Middle frontal gyrus (tissue), 1 donor: ENCODE data around the gene CIB4.

ENCODE experiments used
- DNase-seq: peaks from one replicate; pipeline ENCODE4 v3.0.0-alpha.2; 2015; ENCODE audit warnings: low spot score; ENCODE audit errors: extremely low spot score

The CIB4 gene

DNA sequence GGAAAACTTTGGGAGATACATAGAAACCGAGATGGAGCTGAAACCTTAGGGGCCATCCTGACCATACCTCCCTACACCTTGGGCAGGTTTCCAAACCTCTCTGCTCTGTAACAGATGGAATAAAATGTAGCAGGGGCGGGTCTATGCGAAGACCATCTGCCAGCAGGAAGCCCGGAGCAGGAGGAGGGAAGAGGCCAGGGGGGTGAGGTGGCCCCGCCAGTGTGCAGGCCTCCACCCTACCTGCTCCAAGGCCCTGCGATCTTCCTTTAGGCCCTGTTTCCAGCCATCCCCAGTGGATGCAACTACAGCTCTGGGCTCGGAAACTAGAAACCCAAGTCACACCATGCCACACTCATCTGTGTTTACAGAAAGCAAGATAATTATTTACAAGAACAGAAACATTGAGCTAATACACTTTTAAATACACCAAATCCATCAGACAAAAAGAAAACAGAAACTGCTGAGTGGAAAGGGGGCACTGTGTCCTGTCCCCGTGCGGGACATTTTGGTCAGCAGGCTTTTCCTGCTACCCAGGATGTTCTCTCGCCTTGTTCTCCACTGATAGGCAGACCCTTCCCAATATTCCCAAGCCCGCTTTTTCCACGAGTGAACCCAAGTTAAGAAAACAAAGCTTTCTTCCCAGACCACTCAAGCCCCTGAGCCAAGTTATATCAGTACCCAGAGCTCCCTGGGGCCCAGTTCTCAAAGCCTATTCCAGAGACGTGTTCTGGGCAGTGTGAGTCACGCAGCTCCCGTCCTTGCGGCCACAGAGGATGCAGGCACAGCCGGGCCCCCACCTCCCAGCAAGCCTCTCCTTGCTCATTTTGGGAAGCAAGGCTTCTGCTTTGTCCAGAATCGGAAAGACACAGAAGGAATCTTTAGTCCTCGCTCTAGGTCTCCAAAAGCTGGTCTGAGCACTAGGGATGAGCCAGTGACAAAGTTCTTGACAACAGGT, 17.3 kb downstream of the CIB4 start:
- DNase-seq, result no peak

DNA sequence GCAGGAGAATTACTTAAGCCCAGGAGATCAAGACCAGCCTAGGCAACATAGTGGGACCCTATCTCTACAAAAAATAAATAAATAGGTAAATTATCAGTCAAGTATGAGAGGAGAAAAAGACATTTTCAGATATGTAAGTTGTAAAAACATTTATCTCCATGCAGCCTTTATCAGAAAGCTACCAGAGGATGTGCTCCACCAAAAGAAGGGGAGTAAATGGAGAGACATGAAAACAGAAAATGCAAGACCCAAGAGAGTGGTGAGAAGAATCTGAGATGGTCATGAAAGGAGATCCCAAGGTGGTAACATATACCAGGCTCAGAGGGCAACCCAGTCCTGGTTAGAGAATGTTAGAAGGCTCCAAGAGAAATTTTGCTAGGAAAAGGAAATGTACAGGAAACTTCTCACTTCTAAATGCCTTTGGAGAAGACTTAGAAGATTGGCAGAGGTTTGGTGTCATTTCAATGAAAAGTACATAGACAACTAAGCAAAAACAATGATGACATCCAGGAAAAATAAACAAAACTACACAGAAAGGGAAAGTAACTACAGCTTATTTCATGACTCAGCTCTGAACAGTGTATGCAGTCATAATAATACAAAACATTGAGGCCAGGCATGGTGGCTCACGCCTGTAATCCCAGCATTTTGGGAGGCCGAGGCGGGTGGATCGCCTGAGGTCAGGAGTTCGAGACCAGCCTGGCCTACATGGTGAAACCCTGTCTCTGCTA, 19.5 kb downstream of the CIB4 start:
- no peak for DNase-seq

DNA sequence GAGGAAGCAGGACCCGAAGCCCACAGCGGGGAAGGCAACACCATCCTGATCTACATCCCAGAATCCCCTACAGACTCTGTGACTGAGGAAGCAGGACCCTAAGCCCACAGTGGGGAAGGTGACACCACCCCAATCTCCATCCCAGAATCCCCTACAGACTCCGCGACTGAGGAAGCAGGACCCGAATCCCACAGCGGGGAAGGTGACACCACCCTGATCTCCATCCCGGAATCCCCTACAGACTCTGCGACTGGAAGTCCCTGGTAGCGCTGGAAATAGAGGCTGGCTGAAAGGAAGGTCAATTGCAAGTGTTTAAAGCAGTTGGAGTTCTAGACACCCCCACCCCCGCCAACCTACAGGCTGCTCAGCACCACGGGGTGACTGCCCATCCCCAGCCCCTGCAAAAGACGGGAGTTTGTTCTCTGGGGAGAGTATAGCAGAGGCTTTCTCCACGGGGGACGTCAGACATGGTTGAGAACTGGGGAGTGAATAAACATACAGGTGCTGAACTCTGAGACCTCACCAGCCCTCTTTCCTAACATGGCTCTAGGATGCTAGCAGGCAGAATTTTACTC, 21.0 kb downstream of the CIB4 start:
- no peak for DNase-seq

DNA sequence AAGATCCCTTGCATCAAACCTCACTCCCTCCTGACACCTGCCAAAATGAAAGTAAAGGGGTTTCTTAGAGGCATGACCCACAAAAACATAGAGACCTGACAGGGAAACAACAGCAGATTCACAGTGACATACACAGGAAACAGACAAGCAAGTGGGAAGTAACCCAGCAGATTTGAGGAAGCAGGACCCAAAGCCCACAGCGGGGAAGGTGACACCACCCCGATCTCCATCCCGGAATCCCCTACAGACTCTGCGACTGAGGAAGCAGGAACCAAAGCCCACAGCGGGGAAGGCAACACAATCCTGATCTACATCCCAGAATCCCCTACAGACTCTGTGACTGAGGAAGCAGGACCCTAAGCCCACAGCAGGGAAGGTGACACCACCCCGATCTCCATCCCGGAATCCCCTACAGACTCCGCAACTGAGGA, 21.6 kb downstream of the CIB4 start:
- no peak for DNase-seq

DNA sequence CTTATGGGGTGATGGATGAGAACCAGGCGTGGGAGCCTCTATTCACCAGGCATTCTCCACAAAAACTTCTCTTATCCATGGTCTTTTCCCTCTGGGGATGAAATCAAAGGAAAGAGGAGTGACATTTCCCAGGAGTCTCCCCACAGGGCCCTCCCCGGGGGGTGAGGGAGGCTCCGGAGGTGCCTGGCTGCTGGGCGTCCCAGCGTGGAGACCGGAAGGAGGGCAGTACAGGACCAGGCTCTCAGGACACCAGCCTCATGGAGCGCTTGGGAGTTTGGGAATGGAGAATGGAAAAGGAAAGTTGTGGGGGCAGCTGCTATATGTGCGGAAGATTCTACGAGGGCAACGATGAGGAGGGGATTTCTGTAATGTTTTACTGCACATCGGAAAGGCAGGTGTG, 22.1 kb downstream of the CIB4 start:
- DNase-seq, result no peak

DNA sequence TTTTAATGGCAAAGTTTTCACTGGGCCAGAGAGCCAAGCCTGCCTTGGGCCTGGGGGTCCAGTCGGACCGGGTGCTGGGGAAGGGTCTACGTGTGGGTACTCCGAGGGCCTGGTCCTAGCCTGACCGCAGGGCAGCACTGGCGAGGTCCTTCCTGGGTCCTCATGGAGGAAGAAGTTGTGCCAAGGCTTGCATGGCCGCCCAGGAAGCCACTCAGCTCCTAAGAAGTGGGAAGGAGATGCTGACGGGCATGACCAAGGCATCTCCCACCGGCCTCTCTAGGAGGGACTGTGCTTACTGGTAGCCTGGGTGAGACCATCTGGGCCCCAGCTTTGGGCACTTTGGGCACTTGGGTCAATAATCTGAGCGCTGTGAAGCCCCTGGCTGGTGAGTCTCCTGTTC, 22.6 kb downstream of the CIB4 start:
- no peak for DNase-seq

DNA sequence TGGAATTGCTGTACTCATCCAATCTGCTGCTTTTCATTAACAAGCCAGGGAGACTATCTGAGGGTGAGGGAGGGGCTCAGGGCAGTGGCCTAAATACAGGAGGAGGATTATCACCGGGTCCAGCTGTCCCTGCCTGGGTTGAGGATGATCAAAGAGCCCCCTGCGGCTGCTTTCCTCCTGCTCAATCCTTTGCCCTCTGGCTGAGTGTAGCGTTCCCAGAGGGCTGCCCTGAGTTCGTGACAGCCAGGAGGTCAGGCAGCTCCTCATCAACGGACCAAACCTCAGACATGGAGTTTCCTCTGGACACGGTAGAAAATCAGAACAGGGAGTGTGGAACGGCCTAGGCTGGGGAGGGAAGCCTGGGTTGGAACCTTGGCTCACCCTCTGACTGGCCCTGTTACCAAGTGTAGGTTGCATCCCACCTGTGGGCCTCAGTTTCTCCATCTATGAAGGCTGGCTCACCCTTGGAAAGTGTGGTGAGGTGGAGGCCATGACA, 23.5 kb downstream of the CIB4 start:
- no peak for DNase-seq

DNA sequence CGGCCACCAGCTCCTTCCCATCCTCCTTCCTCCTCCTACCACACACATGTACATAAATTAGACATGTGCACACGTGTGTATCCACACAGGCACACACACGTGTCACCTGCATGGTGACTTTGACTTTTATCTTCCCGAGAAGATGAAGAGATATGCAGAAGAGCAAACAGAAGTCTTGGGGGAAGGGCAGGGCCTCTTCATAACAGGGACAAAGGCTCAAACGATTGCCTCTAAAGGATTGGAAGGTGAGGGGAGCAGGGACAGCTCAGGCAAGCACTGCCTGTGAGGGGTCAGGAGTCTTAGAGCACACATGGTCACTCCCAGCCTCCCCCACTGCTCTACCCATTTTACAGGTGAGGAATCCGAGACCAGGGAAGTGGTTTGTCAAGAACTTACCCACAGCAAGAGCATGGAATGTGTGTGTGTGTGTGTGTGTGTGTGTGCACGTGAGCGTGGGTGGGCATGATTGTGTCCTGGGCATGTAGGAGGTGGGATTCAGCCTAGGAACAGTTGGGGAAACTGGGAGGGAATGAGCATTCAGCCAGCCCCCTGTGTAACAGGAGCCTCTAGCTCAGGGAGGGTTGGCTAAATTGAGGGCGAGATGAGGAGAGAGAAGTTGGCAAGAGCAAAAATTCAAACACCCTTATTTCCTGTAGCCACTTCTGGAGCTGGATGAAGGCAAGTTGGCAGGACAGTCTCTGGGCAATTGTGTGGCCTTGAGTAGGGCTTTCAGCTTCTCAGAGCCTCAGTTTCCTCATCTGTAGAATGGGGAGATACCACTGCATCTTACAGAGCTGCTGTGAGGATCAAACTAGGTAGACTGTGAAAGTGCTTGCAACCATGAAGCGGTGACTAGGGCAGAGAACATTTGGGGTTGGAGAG, 24.2 kb downstream of the CIB4 start:
- no peak for DNase-seq

DNA sequence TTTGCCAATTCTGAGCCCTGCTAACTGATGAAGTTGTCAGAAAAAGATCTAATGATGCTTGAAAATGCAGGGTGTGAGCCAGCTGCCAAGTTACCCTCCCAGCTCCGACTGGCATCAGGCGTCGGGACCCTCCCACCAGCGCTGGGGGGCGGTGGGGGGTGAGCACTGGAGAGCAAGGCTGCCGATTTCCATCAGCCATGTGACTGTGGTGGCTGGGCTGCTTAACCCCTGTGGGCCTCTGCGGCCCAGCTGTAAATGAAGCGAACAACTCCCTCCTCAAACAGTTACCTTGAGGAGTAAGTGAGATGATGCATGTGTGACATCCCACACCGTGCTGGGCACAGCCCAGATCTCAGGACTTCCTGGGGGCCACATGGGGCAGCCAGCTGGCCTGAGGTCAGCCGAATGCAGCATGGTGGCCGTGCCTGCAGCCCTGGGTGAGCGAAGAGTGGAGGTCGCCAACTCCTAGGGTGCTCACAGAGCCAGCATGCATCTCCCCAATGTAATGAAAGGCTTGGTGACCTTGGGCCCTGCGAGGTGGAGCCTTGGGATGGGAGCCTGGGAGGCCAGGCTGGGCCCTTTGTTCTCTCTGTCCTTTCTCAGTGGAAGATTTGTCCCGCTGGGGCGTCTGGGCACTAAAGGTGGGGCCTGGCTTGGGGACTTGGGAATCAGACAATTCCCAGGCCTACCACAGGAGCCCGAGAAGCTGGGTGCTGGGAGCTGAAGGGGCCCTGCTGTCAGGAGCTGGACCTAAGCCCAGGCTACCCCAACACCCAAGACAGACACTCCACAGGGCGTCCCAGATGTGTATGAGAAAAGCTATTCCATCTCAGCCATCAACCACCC, 25.1 kb downstream of the CIB4 start:
- no peak for DNase-seq

DNA sequence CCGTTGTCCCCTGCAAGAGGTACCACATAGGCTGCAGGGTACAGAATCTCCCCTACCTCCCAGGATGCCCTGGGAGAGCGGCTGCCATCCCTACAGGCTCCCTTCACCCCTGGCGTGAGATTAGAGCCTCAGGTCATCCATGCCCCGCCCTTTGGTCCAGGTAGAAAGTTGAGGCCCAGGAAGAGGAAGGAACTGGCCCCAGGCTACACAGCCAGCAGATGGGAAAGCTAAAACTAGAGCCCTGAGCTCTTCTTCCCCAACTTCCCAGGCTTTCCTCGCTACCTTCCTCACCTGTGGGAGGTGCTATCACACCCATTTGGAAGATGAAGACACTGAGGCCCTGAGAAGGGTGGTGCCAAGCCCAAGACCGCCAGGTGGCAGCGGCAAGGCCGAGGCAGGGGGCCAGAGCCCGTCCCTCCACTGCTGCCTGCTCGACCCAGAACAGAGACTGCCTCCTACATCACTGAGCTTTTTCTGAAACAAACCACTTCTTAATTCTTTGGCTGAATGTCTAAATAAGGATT, 25.8 kb downstream of the CIB4 start:
- DNase-seq, result no peak

DNA sequence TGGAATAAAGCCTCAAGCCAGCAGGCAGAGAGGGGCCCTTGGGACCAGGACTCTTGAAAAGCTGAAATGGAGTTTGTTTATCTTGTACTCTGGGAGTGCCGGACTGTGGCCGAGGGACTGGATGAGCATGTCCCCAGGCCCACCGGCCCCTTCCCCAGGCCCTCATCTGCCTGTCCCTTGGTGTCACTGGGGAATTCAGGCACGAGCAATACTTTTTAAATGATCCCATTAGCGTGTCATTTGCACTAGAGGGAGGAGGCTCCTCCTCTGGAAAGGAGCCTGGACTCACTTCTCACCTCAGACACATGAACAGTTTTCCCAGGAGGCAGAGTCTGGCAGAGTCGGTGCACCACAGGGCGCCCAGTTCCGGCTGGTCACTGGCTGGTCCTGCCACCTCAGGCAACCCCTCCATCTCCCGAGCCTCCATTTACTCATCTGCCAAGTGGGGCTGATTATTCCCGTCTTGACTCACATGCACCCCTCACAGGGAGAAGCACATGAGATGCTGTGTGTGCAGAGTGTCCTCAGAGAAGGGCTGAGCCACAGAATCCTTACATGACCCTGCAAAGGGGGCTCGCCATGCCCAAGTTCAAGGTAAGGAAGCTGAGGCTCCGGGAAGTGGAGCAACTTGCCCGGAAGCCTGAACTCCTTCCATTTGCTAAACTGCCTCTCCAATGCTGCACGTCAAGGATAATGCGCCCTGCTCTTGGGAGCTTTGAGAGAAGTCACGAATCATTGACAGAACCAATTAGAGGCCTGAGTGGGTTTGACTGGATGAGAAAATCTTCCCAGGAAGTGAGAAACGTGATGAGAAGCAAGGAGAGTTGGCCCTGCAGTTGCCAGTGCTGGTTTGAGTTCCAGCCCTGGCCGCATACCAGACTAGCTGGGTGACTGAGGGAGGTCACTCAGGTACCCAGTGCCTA, 26.7 kb downstream of the CIB4 start:
- no peak for DNase-seq

DNA sequence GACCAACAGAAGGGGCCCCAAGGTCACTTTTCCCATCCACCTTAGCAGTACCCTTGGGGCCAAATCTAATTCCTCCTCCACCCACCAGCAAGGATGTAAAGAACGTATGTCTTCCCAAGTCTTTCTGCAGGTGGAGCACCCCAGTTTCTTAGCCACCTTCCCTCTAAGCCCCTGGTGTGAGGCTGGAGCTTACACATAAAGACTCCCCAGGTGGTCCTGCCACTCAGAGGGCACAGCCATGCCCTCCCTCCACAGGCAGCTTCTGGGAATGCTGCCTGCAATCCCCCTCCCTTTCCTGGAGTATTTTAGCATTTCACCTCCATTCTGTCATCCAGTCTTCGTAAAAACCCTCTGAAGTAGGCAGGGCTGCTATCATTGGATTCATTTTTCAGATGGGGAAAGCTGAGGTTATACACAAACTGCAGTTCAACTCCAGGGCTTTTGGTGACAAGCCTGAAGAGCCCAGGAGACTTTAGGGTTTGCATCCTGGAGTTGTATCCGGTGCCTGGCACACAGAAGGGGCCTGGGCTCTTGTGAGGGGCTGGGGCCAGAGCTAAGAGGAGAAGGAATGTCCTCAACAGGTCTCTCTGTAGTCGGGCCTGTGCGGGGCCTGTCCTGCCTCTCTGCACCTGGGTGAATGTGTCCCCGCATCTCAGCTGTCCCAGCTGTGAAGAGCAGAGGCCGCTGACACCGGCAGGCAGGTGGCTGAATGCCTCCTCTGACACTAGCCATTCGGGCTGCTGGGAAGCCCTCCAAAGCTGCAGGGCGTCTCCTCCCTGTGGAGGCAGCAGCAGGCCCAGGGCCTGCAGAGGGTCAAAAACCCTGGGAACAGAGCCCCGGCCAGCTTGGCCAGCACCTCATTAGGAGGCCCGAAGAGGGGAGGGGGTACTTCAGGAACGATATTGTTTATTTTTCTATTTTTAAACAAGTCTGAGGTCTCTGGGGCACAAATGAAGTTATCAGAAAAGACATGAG, 27.6 kb downstream of the CIB4 start:
- DNase-seq, result no peak

DNA sequence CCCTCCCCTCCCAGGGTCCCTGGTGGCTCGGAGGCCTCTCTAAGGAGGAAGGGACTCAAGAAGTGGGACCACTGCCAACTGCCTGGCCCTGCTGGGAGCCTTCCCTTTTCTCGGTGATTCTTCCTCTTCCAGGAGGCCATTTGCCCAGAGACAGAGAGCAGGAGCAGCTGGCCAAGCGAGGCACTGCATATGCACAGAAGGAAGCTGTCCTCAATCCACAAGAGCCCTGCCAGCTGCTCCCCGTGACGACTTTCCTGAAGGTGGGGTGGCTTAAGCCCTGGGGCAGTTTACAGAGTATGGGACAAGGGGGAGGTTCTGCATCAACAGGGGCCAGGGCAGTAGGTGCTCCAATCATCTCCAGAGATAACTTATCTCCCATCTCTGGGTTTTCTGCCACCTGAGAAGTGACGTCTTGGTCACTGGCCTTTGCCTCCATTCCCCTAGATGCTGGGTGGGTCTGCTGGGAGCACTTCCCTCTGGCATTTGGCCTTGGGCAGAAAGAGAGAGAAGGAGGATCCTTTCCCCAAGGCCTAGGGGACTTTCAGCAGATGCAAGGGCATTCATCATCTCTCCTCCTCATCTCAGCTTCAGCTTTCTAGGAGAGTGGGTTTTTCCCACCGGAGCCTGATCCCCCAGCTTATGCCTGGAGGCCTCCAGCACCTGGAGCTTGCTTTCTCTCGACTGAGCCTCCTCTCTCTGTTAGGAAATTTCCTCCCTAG, 28.5 kb downstream of the CIB4 start:
- DNase-seq, result no peak

DNA sequence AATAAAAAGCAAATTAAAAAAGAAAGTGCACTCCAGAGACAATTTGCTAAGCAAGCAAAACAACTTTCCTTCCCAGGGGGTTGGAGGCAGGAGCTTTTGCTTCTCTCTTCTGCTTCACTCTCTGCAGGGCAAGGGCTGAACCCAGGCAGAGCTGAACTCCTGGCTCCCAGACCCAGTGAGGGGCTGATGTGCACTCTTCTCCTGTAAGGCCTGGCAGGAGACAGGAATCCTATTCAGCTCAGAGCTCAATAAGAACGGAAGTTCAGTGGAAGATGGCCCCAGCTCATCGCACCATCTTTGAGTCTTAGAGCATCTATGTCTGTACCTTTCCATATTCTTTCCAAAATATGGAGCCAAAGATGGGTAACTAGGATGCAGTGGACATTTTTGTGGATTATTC, 29.1 kb downstream of the CIB4 start:
- DNase-seq, result no peak

DNA sequence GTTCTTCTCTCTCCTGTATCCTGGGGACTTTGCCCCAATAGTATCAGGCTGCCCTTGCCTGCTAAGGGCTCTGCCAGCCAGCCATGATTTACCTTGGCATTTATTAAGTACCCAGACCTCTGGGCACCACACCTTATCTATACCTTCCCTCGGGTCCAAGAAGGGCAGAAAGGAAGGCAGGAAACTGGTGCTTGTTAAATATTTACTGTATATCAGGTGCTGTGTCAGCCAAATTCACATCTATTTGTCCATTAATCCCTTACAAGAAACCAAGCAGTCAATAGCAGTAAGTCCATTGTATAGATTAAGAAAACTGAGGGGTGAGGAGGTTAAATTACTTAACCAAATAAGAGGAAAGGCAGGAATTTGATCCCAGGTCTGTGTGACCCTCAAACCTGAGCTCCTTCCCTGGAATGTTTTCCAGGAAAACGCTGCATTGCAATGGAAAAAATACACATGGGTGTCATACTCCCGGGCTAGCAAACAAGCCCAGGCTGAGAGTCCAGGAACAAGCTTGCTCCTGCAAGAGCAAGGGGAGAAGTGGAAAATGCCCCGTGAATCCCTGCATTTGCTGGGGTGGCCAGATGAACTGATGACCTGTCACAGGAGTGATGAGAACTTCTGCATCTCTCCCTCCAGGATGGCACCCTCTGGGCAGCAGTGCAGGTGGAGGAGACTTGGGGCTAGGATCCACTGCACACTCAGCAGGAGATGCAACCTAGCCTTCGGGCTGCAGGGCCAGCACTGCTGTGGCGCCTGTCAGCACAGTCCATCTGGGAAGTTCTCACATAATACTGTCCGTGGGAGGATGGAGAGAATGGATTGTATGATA, 30.4 kb downstream of the CIB4 start:
- DNase-seq, result no peak

DNA sequence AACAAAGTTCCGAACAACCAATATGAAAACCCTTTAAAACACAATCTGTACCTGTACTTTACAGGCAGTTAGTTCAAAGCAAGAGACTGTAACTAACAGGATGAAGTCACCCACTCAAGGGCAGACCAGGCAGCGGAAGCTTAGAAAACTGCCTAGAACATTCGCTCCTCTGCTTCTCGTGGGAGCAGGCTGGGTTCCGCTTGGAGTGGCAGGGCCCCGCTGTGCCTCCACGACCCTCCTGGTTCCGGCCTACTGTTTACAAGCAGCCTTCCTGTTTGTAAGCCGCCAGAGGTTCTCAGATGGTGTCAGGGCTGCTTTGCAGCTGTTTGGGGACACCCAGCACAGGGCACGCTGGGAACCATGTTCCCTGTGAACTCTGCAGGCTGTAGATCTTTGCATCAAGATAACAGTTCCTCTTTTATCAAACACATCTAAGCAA, 31.3 kb downstream of the CIB4 start:
- no peak for DNase-seq
